HL-60/S4 treated with phorbol 12-myristate 13-acetate at 8.2 ng/mL for 4 days and 3 days (cell line): Measurements from ENCODE around the gene MYO15A.

Experiments
- in situ Hi-C: fragments of 300-500 bp; cut with MboI; formaldehyde crosslinking; loops from 2 replicates; pipeline ENCODE4 v1.15.0; 2022; ENCODE audit warnings: low sequenced_read_pairs

The MYO15A gene

GRCh38 chr17:18108401-18109312 is at the start of gene MYO15A:
MYO15A (plus strand) TSS chr17:18108756; CDS start chr17:18118801, 10,045 bp downstream.
- in situ Hi-C loops, result no loop called here

DNA sequence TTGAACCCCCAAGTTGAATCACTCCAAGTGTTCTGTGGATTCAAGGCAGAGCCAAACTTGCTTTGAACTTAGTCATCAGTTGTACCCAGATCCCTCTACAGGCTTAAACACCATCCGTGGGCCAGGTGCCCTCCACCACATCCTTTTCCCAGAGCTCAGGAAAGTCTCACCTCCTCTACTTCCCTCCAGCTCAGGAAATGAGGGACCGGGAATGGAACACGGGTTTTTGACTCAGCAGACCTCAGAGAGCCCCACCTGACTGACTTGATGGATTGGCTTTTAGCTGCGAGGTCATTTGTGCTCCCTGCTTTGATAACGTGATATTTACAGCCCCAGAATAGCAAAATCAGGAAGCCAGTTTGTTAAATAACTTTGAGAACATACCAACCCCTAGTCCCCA is 49.3 kb upstream of the MYO15A start:
- in situ Hi-C loops, result no loop called here

DNA sequence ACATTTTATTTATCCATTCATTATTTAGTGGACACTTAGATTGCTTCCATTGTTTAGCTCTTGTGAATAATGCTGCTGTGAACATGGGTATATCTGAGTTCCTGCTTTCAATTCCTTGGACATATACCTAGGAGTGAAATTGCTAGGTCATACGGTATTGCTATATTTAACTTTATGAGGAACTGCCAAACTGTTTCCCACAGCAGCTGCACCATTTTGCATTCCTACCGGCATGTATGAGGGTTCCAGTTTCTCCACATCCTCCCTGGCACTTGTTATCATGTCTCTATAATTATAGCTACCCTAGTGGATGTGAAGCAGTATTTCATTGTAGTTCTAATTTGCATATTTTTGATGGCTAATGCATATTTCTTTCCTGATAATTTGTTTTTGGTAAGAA is 44.5 kb upstream of the MYO15A start:
- in situ Hi-C loops, result no loop called here

DNA sequence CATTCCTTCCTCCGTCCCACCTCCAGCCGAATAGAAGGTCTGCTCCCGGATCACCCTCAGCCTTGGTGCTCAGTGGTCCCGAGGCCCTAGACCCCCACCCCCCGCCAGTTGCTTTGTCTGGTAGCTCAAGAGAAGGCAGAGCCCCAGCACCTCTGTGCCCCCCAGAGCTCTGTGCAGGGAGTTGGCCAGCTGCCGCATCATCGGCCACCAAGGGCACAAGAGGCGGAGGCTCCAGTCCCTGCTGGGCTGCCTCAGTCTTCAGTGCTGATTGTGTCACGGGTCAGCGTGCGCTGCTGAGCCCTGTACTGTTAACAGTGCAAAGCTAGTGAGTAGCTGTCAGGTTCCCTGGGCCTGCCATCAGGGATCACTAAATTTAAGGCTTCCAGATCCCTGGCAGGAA is 43.0 kb upstream of the MYO15A start:
- in situ Hi-C loops, result no loop called here

GRCh38 chr17:18066866-18067265 is 41.7 kb upstream of the MYO15A start:
- in situ Hi-C loops, result no loop called here

DNA sequence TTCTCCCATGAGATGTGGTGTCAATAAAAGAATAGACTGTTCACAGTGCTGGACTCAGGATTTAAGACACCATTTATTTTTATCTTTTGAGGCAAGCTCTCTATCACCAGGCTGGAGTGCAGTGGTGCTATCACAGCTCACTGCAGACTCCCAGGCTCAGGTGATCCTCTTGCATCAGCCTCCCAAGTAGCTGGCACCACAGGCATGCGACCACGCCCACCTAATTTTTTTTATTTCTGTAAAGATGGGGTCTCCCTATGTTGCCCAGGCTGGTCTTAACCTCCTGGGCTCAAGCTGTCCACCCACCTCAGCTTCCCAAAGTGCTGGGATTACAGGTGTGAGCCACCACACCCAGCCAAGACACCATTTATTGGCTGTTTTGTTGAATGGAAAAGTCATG is 39.5 kb upstream of the MYO15A start:
- in situ Hi-C loops, result no loop called here

GRCh38 chr17:18070861-18071340 is 37.7 kb upstream of the MYO15A start:
- in situ Hi-C loops, result no loop called here

DNA sequence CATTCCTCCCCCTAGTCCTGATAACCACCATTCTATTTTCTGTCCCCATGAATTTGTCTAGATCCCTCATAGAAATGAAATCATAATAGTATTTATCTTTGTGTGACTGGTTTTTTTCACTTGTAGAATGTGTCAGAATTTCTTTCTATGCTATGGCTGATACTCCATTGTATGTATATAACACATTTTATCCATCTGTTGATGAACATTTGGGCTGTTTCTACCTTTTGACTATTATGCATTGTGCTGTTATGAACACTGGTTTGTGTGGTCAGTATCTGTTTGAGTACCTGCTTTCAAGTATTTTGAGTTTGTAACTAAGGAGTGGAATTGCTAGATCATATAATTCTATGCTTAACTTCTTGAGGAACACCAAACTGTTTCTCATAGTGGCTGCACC is 36.8 kb upstream of the MYO15A start:
- in situ Hi-C loops, result no loop called here

- in situ Hi-C loops, result no loop called here
These were observed 33.8 kb upstream of the MYO15A start for GRCh38 chr17:18074566-18075272.

GRCh38 chr17:18076936-18077335 is 31.6 kb upstream of the MYO15A start:
- in situ Hi-C loops, result no loop called here

- in situ Hi-C loops, result no loop called here
These were observed 29.0 kb upstream of the MYO15A start for GRCh38 chr17:18079543-18079942.

DNA sequence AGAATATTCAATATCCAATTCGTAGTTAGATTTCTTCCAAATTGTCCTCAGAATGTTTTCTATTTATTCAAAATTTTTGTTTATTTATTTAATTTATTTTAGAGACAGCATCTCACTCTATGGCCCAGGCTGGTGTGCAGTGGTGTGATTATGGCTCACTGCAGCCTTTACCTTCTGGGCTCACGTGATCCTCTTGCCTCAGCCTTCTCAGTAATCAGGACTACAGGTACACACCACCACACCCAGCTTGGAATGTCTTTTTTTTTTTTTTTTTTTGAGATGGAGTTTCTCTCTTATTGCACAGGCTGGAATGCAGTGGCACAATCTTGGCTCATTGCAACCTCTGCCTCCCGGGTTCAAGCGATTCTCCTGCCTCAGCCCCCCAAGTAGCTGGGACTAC is 24.3 kb upstream of the MYO15A start:
- in situ Hi-C loops, result no loop called here

GRCh38 chr17:18087610-18088491 is 20.7 kb upstream of the MYO15A start, which contains the start of gene DRG2:
DRG2 (plus strand) TSS chr17:18087948; CDS start chr17:18088024, 76 bp downstream.
- in situ Hi-C loops, result no loop called here

GRCh38 chr17:18089613-18090012 is 18.9 kb upstream of the MYO15A start:
- in situ Hi-C loops, result no loop called here

- in situ Hi-C loops, result no loop called here
These were observed 14.7 kb upstream of the MYO15A start for GRCh38 chr17:18093616-18094408.

- in situ Hi-C loops, result no loop called here
These were observed 14.1 kb upstream of the MYO15A start for GRCh38 chr17:18094409-18094807.

DNA sequence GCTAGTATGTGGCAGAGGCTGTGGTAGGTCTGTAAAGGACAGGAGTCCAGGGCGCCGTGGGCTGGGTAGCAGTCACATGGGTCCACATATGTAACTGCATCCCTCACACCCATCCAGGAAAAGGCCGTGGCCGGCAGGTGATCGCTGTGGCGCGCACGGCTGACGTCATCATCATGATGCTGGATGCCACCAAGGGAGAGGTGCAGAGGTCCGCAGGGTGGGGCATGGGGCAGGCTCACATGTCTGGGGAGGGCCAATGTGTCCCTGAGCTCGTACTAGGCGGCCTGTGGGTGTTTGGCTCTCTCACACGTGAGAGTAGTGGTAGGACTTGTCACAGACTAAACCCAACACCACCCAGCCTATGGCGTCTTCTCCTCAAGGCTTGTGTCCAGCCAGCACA is 9.0 kb upstream of the MYO15A start:
- in situ Hi-C loops, result no loop called here

DNA sequence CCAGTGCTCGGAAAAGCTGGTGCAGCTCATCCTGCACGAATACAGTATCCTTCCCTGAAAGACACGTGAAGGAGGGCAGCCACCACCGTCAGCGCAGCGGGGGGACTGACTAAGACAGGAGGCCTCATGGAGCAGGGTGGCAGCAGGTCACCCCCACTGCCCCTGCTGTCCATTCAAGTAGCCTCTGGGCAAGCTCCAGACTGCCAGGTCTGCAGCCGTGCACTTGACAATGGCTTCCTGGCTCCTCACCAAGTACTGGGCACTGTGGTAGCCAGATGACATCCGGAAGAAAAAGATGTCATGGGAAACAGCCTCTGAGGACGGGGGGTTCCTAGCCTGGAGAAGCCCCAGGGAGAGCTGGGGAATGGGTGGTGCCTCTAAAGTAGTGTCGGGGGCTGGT is 7.9 kb upstream of the MYO15A start:
- in situ Hi-C loops, result no loop called here

GRCh38 chr17:18101828-18102227 is 6.7 kb upstream of the MYO15A start:
- in situ Hi-C loops, result no loop called here

DNA sequence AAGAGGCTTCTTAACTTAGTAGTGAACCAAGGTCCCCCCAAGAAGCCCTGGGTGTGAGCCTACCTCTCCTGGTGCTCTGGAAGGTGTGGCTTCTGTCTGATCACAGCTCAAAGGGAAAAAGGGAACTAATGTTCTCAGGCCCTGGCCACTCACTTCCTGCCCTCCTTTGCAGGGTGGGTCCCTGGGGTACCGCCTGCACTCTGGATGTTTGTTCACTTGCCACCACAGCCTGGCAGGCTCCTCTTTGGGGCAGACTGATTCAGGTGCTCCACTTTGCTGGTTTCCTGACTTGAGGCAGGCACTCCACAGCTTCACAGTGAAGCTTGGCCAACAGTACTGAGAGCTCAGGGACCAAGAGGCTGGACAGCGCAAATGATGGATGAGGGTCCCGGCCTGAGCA is 5.9 kb upstream of the MYO15A start:
- in situ Hi-C loops, result no loop called here
